AG09319 (cell line): ENCODE results near the gene IGFBP6.
A peak's percentile ranks its signal among the peaks of the same experiment; 100 is the strongest.

Experiments used
- DNase-seq: peaks from one replicate; pipeline ENCODE4 v3.0.0-alpha.2; 2010; ENCODE audit warnings: low read depth; ENCODE audit errors: extremely low read depth
- CTCF ChIP-seq: IDR thresholded peaks from 2 replicates; pipeline ENCODE4 v1.5.1; 2011; ENCODE audit warnings: low read depth, mild to moderate bottlenecking, inconsistent platforms, low read length, moderate library complexity

IGFBP6 gene

GRCh38 chr12:53145383-53146260 is 48.2 kb downstream of the IGFBP6 start:
- peak; percentile 19 for DNase-seq
- TF ChIP-seq CTCF: no peak

- no peak for TF ChIP-seq CTCF
- DNase-seq: no peak
Observed at GRCh38 chr12:53147181-53147580, 49.7 kb downstream of the IGFBP6 start.

- DNase-seq: no peak
- TF ChIP-seq CTCF: no peak
Observed at GRCh38 chr12:53147653-53148052, 50.2 kb downstream of the IGFBP6 start.

GRCh38 chr12:53151039-53151438 is 53.6 kb downstream of the IGFBP6 start:
- TF ChIP-seq CTCF: no peak
- DNase-seq: no peak
